Measurements from ENCODE around the gene DNAL4.

The DNAL4 gene

GRCh38 chr22:38738475-38739070 lies 55.4 kb downstream of the DNAL4 start:
- no peak for DNase-seq

DNA sequence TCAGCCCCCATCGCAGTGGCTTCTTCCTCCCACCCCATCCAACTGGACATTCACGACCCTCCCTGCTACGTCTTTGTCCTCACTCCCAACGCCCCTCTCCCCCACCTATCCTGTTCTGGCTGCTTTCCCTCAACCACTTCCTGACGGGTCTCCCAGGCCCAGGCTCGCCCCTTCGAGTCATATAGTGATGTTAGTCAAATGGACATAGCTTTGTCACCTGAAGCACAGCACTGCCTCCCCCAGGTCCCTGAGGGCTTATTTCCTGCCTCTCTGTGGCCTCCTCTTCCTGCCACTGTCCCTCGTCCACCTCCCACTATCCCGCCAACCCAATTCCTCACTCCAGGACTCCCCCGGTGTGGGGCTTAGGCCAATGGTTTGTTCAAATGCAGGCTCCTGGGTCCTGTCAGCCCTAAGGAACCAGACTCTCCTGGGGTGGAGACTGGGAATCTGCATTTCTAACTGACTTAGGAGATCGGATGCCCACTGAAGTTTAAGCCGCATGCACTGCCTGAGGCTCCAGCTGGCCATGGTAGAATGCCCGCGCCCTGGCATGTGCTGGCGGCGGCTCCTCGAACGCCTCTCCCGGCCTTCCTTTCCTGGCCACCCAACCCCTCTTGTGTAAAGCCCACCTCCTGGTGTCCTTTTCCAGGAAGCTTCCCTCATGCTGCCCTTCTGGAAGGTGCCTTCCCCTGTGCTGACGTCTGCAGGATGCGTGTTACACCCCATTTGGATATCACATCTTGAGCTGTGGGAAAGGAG lies 56.5 kb downstream of the DNAL4 start:
- DNase-seq, result no peak

DNA sequence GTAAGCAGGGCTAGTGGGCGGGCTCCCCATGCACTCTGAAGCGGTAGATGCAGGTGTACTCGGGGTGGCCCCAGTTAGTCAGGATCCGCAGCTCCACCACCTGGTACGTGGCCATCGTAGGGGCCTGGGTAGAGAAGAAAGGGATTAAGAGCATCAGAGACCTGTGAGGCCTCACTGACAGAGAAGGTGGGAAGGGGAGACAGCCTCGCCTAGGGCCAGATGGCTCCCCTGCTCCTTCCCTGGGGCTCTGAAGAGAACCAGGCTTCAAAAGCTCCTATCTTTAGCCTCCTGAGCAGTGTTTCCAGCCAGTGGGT lies 57.7 kb downstream of the DNAL4 start:
- no peak for DNase-seq

DNA sequence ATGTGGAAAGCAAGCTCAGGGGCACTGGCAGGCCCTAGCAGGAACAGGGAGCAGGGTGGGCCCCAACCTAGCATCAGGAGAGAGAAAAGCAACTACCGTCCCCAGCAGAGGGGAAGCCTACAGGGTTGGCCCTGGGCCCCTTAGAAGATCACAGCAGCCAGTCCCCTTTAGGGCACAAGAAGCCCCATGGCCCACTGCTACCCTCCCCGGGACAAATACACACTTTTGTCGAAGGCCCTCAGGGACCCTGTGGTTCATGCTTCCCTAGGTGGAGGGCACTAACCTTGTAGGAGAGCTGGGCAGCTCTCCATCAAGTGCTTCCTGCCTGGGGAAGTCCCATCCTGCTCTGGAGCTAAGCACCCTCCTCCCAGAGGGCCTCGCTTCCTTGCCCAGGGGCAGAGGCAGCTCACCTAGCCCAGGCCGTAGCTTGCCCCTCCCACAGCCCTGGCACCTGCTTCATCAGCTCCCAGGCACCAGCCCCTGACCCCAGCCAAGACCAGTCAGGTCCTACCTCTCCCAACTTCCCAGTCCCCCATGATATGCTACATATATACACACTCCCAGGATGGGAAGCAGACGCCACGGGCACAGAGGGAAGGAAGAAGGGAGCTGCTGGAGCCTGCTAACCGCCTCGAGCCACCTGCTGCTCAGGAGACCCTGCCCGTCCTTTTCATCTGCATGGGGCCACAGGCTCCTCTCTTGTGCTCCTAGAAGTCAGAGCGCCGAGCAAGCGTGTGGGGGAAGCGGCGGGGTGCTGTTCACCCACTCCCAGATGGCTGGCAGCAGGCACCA lies 58.3 kb downstream of the DNAL4 start:
- no peak for DNase-seq

- no peak for DNase-seq
Measured at GRCh38 chr22:38735126-38735464, 58.8 kb downstream of the DNAL4 start.

DNA sequence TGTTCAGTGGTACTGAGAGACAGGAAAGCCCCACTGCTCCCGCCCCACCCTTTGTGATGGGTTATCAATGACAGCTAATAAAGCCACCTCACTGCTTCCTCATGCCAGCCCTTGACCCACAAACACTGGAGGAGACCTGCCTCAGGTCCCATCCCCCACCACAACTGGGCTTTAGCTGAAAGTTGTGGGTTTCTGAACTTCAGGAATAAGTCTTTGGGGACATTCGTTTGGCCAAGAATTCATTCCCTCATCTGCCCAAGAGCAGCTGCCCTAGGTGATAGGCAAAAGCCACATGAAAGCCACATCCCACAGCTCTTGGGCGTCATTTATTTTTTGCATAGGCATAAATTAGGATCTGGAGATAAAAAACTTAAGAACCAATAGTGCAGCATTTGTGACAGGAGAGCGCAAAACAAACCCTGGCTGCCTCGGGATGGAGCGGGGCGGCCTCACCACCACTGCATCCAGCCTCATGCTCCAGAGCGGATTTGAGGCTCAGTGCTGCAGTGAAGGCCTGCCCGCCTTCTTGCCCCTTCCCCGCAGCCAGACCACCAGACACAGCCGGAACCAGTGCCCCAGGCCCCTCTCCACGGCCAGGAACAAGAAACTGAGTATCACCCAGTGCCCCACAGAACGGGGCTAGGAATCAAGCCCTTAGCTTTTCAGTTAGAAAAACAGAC lies 59.4 kb downstream of the DNAL4 start:
- no peak for DNase-seq

- no peak for DNase-seq
Measured at GRCh38 chr22:38733724-38734381, 60.1 kb downstream of the DNAL4 start.

GRCh38 chr22:38733329-38733723 lies 60.6 kb downstream of the DNAL4 start:
- DNase-seq, result no peak

DNA sequence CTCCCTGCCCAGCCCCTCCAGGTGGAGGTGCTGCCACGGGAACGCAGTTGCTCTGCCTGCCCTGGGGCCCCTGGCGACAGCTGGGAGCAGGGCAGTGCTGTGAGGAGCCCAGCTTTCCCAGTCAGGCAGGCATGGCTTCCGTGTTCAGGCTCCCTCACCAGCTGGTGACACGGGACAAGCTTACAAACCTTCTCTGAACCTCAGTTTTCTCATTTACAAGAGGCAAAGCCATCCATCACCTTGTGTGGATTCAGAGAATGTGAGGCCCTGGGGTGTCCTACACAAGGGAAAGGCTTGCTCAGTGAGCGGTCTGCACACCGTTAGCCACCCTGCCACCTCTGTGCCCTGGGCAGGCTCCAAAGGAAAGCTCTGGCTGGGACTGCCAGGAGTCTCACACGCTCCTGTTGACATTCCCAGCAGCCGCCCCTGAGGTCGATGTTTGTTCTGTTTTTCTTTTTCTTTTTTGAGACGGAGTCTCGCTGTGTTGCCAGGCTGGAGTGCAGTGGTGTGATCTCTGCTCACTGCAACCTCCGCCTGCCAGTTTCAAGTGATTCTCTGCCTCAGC lies 61.6 kb downstream of the DNAL4 start:
- DNase-seq, result no peak

- DNase-seq, result no peak
Measured at GRCh38 chr22:38731703-38732161, 62.2 kb downstream of the DNAL4 start.

GRCh38 chr22:38730411-38730871 lies 63.5 kb downstream of the DNAL4 start:
- DNase-seq, result no peak

- no peak for DNase-seq
Measured at GRCh38 chr22:38729946-38730345, 64.0 kb downstream of the DNAL4 start.

DNA sequence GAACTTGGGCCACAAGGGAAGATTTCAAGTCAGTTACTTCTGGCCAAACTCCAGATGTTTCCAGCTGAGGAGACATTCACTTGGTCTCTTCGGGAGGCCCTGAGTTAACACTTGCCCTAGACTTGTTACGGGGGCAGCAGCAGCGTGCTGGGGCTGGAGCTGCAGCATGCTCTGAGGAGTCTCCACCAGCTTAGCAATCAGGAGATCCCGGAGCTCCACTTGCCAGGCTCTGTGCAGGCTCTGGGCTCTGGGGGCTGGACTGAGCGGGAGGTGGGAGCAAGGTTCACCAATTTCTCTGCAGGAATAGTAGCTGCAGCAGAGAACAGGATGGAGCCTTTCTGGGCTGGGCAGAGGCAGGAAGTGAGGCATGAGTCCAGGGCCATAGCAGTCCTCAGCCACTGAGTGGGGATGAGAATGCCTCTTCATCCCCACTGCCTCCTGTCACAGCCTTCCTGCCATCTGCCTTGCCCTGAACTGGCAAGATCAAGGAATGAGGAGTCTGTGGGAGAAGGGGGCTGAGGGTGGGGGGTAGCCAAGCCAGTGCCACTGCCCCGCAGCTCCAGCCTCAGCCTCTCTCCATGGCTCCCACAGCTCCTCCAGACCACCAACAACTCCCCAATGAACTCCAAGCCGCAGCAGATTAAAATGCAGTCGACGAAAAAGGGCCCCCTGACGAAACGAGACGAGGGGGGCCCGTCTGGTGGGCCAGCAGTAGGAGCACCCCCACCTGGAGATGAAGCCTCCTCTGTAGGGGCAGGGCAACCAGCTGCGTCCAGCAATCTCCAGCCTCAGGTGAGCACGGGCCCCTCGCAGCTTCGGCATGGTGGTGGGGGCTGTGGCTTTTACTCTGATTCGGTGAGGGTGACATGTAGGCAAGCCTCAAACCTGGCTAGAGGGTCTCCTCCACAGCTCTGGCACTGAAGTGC lies 64.8 kb downstream of the DNAL4 start:
- DNase-seq, result no peak
